Lung (tissue), 12 donors: ENCODE results near the gene TMPRSS13. TPM values are rescaled to one million over a fixed set of nuclear protein-coding genes. Genes with fewer than 3 reads are reported as not detected.

ENCODE experiments used
- ATAC-seq: fragments of 200-7000 bp; cut with Tn5 transposase; one replicate; pipeline ENCODE4 v1.9.1; 2020; ENCODE audit warnings: moderate number of reproducible peaks; ENCODE audit not compliant: insufficient read depth, low FRiP score
- DNase-seq, 3 donors: peaks; one replicate each; pipeline ENCODE4 v3.0.0-alpha.2; 2013 to 2017
- H3K27ac ChIP-seq, 2 donors: one replicate each; pipeline ENCODE4 v1.5.1; 2013; ENCODE audit warnings: mild to moderate bottlenecking in 2 of 2, moderate library complexity in 2 of 2, control low read depth in 1 of 2, inconsistent platforms in 1 of 2, low read depth in 1 of 2, low read length in 1 of 2
- H3K27me3 ChIP-seq, 3 donors: one replicate each; pipeline ENCODE4 v1.5.1; 2013; ENCODE audit warnings: low read length in 2 of 3; ENCODE audit not compliant: control insufficient read depth in 3 of 3, insufficient read depth in 3 of 3
- H3K36me3 ChIP-seq, 4 donors: one replicate each; pipeline ENCODE4 v1.5.1; 2013; ENCODE audit warnings: low read length in 4 of 4, mild to moderate bottlenecking in 1 of 4, moderate library complexity in 1 of 4; ENCODE audit not compliant: control insufficient read depth in 4 of 4, insufficient read depth in 4 of 4
- H3K4me1 ChIP-seq, 5 donors: one replicate each; pipeline ENCODE4 v1.5.1; 2013; ENCODE audit warnings: low read length in 5 of 5, mild to moderate bottlenecking in 2 of 5, moderate library complexity in 1 of 5; ENCODE audit not compliant: control insufficient read depth in 5 of 5, insufficient read depth in 5 of 5
- H3K4me3 ChIP-seq: one replicate; pipeline ENCODE4 v1.5.1; 2013; ENCODE audit warnings: mild to moderate bottlenecking, control low read depth, moderate library complexity
- H3K9ac ChIP-seq, 2 donors: one replicate each; pipeline ENCODE4 v1.5.1; 2013; ENCODE audit warnings: low read length in 2 of 2, control low read depth in 1 of 2; ENCODE audit not compliant: insufficient read depth in 1 of 2
- H3K9me3 ChIP-seq, 4 donors: one replicate each; pipeline ENCODE4 v1.5.1; 2013; ENCODE audit warnings: low read length in 3 of 4, mild to moderate bottlenecking in 1 of 4, moderate library complexity in 1 of 4; ENCODE audit not compliant: control insufficient read depth in 4 of 4, insufficient read depth in 3 of 4
- CTCF ChIP-seq: IDR thresholded peaks from 2 replicates; pipeline ENCODE4 v1.5.1; 2012; ENCODE audit warnings: mild to moderate bottlenecking; ENCODE audit errors: control extremely low read depth, extremely low read depth
- WGBS, 2 donors: extraction: QIAGEN DNeasy Blood & Tissue Kit; methylation state at CpG; one replicate each; pipeline ENCODE4 v1.1.7; 2013; 5-methylcytosine and 5-hydroxymethylcytosine counted together
- polyA plus RNA-seq, 2 donors: library from polyadenylated mRNA; stranded (reverse); fragments of 200-250 nt; gene quantifications; one replicate each; pipeline ENCODE4 v1.2.1, GENCODE V29; 2013
- total RNA-seq, 2 donors: library from RNA; depleted of rRNA in 1 of 2; stranded (reverse); fragments of >200 nt in 1 of 2; gene quantifications; one replicate each; pipeline ENCODE4 v1.2.1, GENCODE V29; 2014 to 2021
- donor health status: control.
- donor health status: control.
- donor health status: Bipolar disorder and iron deficiency.
- donor health status: healthy.
- donor health status: DM: yes; HTN: yes; CAD: no.

Gene TMPRSS13
- total and polyA plus RNA-seq, 4 donors: 5.8 to 9.4 (median 9.2) TPM

GRCh38 chr11:117936973-117937372 is 7.8 kb upstream of the TMPRSS13 start:
- Histone ChIP-seq H3K4me1 (no peaks in the 10 kb centered on the region), H3K36me3 (no peaks in the 10 kb centered on the region), H3K27me3 (no peaks in the 10 kb centered on the region), H3K9ac (no peak overlapping the region), H3K4me3 (no peak overlapping the region), H3K27ac (no peak overlapping the region), H3K9me3 (no peaks in the 10 kb centered on the region)
- DNase-seq: no peak
- ATAC-seq: no peak
- WGBS, 2 donors: 85 to 88% methylated on average over 6 of the region's 6 CpGs
- no peak for TF ChIP-seq CTCF

- Histone ChIP-seq H3K9ac (no peak overlapping the region), H3K9me3 (no peaks in the 10 kb centered on the region), H3K27ac (no peak overlapping the region), H3K27me3 (no peaks in the 10 kb centered on the region), H3K4me3 (no peak overlapping the region), H3K36me3 (no peaks in the 10 kb centered on the region), H3K4me1 (peaks cover 0 to 5% (median 0%) of the 10 kb centered on the region in 5 donors)
- DNase-seq (peak in 1 of 3 donors; percentile 10), ATAC-seq (no peak)
- WGBS, 2 donors: 75 to 77% methylated on average over 19 of the region's 19 CpGs
- TF ChIP-seq CTCF: no peak
Measured at GRCh38 chr11:117934526-117935307, 5.5 kb upstream of the TMPRSS13 start.

GRCh38 chr11:117933930-117934329 is 4.7 kb upstream of the TMPRSS13 start:
- H3K9ac ChIP-seq: no peak overlapping the region
- no peaks in the 10 kb centered on the region for H3K36me3 ChIP-seq
- peak in 1 of 3 donors; percentile 2 for DNase-seq
- H3K4me1 ChIP-seq: peaks cover 0 to 8% (median 3%) of the 10 kb centered on the region in 5 donors
- H3K9me3 ChIP-seq: no peaks in the 10 kb centered on the region
- ATAC-seq: no peak
- H3K27ac ChIP-seq: no peak overlapping the region
- 67 to 81% methylated on average over 5 of the region's 5 CpGs for WGBS, 2 donors
- no peak overlapping the region for H3K4me3 ChIP-seq
- H3K27me3 ChIP-seq: no peaks in the 10 kb centered on the region
- no peak for TF ChIP-seq CTCF
